CD4-positive, alpha-beta T cell treated with Interleukin-17A for 4 hours (primary cell): ENCODE results near the gene VAMP2.

Experiments used
- DNase-seq: peaks from one replicate; pipeline ENCODE4 v3.0.0-alpha.2; 2020; ENCODE audit warnings: mixed read lengths

Gene VAMP2, protein sequence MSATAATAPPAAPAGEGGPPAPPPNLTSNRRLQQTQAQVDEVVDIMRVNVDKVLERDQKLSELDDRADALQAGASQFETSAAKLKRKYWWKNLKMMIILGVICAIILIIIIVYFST

GRCh38 chr17:8162233-8162996 is at the start of gene VAMP2:
TSS of gene VAMP2 (minus strand) at chr17:8162948. CDS start at chr17:8162879, 69 bp downstream.
- DNase-seq = peak; percentile 87

DNA sequence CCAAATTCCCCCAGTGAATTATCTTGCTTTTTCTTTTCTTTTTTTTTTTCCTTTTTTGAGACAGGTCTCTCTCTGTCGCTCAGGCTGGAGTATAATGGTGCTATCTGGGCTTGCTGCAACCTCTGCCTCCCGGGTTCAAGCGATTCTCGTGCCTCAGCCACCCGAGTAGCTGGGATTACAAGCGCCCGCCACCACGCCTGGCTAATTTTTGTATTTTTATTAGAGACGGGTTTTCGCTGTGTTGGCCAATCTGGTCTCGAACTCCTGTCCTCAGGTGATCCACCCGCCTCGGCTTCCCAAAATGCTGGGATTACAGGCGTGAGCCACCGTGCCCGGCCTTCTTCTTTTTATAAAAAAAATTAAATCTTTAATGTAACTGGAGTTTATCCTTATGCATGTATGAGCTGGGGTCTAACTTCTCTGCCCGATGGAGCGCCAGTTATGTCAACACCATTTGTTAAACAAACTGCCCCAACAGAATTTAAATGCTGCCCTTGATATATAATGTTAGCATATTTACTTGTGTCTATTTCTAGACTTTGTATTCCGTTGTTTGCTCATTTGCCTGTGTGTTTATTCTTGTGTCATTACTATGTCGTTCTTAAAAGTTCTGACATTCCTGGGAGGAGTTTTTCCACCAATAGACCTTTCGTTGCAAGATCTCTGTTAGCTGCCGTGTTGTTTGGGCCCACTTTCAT is 48.2 kb upstream of the VAMP2 start:
- DNase-seq = no peak

- DNase-seq = peak; percentile 93
Measured at GRCh38 chr17:8209907-8210760, 47.4 kb upstream of the VAMP2 start, which contains the start of gene AURKB. TSS of gene AURKB (minus strand) at chr17:8210575. CDS start at chr17:8210224, 351 bp downstream.

- no peak for DNase-seq
Measured at GRCh38 chr17:8206536-8206935, 43.8 kb upstream of the VAMP2 start.

DNA sequence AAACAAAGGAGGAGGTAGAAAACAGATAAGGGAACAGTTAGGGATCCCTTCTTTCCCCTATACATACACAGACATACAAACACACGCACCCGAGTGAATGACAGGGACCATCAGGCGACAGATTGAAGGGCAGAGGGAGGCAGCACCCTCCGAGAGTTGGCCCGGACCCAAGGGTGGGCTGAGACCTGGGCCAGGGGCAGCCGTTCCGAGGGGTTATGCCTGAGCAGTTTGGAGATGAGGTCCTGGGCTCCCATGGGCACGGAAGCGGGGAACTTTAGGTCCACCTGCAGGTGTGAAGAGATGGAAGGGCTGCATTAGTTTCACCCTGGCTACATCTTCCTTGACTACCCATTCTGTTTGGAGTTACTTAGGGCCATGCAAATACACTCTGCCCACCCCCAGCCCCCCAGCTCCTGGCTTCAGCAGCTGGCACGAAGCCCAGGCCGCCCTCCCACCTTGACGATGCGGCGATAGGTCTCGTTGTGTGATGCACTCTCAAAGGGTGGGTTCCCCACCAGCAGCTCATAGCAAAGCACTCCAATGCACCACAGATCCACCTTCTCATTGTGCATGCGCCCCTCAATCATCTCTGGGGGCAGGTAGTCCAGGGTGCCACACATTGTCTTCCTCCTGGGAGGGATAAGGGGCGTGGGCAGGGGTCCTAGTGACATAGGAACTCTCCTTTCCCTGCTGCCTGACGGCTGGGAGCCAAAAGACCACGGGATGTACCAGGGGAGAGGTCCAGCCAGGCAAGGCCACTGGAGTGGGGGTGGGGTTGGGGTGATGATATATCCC is 42.2 kb upstream of the VAMP2 start:
- DNase-seq = no peak

GRCh38 chr17:8192070-8192815 is 29.5 kb upstream of the VAMP2 start:
- DNase-seq = peak; percentile 61

DNA sequence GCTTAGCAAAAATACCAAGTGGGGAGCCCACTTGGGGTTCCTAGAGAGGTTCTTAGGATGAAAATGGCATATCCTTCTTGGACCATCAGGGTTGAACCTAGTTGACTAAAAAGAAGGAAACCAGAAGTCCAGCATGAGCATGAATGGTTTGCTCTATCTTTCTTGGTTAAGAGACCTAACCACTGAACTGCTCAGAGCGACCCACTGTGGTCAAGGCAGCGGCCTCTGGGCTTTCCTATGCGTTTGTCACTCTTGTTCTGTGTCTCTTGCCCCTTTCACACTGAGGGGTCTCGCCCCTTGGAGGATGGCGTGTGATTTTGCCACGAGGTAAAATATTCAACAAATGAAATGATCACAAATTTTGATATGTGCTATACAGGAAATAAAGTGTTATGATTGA is 27.8 kb upstream of the VAMP2 start:
- no peak for DNase-seq

DNA sequence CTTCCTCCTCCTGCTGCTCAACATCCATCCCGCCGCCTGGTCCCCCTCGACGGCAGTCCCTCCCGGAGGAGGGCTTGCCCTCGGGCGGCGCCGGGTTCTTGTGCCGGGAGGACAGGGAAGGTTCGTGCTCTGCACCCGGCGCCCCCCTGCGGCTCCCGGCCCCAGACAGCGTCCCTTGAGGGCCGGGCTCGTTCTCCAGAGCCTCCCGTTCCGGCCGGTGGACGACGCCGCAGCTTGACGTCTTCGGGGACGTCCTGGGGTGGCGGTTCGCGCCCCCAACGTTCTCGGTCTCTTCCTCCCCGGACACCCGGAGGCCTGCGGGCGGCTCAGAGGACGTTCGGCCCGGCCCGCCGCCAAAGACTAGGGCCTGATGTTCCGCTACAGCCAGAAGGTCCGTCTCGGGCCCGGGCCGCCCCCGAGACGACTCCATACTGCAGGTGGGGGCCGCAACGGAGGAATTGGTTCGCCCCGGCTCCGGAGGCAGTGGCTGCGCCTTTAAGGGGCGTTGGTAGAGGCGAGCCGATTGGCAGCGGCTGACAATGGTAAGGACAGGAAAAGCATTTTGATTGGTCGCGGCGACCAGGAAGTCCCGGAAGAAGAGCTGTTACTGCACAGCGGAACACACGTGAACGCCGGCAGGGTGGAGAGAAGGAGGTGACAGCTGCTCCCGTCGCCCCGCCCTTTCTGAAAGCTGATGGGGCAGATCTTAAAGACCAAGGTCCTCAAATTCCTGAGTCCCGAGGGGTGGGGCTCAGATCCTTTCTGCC is 27.1 kb upstream of the VAMP2 start, which contains the start of gene BORCS6:
BORCS6 (minus strand) TSS at position 470 of the 767 bp plus-strand sequence; CDS start at position 430, 40 bp downstream.
- peak; percentile 94 for DNase-seq

- peak; percentile 43 for DNase-seq
Measured at GRCh38 chr17:8189041-8189710, 26.4 kb upstream of the VAMP2 start.

GRCh38 chr17:8188263-8188839 is 25.6 kb upstream of the VAMP2 start:
- peak; percentile 36 for DNase-seq

GRCh38 chr17:8187517-8188262 is 24.9 kb upstream of the VAMP2 start:
- peak; percentile 91 for DNase-seq

GRCh38 chr17:8186787-8187516 is 24.2 kb upstream of the VAMP2 start:
- DNase-seq = peak; percentile 89

DNA sequence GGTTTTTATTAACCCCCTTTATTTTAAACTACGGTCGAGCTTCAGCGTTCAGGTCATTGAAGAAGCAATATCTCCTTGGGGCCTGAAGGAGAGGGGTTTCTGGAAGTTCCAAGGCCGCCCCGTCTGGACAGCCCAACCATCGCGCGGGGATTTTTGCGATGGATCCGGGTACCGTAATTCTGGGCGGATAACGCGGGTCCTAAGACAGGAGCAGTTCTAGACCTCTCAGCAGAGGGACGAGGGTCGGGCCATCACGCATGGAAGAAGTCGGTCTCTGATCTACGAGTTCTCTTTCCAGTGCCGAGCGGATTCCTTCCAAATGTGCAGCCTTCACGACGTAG is 23.7 kb upstream of the VAMP2 start:
- no peak for DNase-seq

DNA sequence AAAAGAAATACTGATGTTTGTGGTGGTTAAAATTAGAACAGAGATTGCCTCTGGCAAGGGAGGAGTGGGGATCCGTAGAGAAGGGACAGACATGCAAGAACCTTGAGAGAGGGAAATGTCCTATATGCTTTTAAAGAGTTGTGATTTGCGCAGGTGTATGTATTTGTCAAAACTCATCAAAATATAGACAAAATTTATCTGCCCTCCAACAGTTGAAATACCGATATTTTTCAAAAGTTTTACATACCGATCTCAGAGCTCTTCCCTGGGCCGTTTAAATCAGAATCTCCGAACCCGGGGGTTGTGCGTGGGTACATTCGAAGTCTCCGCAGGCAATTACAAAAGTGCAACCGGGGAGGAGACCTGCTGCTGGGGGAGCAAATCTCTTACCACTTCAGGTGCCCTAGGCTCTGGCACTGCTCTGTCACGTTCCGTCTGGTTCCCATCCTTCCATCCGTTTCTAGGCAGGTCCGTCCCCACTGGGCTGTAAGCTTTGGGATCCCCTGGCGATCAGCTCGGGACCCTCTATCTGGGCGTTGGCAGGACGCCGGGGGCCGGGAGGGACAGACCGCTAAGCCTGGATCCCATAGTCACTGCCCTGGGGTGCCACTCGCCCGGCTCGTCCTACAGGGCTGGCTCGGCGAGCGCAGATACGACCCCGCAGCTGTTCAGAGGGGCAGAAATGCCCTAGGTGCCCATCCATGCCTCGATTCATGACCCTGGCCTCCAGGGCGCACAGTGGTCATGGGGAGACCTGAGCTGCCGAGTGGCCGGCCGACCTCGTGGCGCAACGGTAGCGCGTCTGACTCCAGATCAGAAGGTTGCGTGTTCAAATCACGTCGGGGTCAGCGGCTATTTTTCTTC is 23.1 kb upstream of the VAMP2 start:
- peak; percentile 90 for DNase-seq

DNA sequence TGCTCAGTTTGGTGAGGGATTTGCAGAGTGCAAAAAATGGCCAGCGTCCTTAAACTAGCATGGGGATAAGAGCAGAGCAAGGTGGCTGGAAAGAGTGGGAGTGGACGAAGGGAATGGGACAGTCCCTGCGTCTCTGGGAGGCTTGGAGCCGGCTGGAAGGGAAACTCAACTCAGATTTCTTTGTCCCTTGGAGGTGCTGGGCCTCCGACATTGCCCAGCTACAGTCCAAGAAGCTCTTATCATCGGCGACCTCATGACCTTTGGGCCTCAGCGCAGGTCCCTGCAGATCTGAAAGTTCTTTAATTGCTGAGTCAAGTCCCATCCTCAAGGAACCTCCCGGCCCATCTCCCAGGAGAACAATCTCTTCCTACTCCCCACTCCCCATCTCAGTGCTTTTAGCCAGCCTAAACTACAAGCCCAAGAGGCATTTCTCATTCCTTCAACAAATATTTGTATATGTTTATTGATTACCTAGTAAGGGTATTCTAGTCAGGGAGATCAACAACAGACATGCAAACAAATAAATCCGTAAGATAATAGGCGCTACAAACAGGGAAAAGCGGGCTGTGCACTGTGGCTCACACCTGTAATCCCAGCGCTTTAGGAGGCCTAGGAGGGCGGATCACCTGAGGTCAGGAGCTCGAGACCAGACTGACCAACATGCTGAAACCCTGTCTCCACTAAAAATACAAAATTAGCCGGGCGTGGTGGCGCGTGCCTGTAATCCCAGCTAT is 14.4 kb upstream of the VAMP2 start:
- no peak for DNase-seq
